ENCODE data around the gene KRTAP5-3. TPM values are rescaled to one million over a fixed set of nuclear protein-coding genes. Genes with fewer than 3 reads are reported as not detected.
A peak's percentile ranks its signal among the peaks of the same experiment; 100 is the strongest.
"Not testable (repeated sequence)": the region's sequence is repeated elsewhere in the genome, so short reads cannot be mapped to it uniquely, and the experiment has no call there.

KRTAP5-3 gene
- total RNA-seq, 2 experiments from 2014 or later = not detected

DNA sequence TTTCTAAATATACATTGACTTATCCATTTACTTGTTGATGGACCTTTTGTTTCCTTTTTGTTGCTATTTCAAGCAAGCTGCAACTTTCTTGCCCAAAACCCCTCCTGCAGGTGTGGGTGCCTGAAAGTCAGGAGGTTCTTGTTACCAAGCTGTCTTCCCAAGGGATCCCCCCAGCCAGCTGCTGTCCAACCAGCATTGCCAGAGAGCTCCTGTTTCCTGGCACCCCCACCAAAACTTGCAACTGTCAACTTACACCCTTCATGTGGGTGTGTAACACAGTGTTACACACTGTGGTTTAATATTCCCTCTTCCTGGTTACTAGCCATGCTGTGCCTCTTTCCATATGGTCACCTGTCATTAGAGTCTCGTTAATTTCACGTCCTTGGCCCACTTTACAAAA, 21.6 kb downstream of the KRTAP5-3 start:
- DNase-seq = no peak
- no peak overlapping the region for H3K4me3 Mint-ChIP-seq
- CTCF ChIA-PET = interaction anchor here (0.8 to 0.9 kb wide), 2 partner anchors 9 to 12 kb away, joined by 3 read pairs; no protein-coding TSS in a partner anchor
- H3K27me3 Mint-ChIP-seq (ENCODE audit: low read depth) = peaks cover 11% of the 10 kb centered on the region
- intact Hi-C loops (cut with micrococcal nuclease) = no loop called here
- H3K36me3 Mint-ChIP-seq (ENCODE audit: low read depth) = peaks cover 7% of the 10 kb centered on the region
- H3K4me1 Mint-ChIP-seq (ENCODE audit: low read depth) = peaks cover 19% of the 10 kb centered on the region
- H3K9me3 Mint-ChIP-seq = peaks cover 2% of the 10 kb centered on the region
- no peak overlapping the region for H3K27ac Mint-ChIP-seq

GRCh38 chr11:1584661-1585370, 23.4 kb downstream of the KRTAP5-3 start, which contains the start of gene KRTAP5-1:
Gene KRTAP5-1 (minus strand): TSS chr11:1585283. CDS start chr11:1585249, 34 bp downstream.
- intact Hi-C loops (cut with micrococcal nuclease); H3K9me3 Mint-ChIP-seq: not testable (repeated sequence)

DNA sequence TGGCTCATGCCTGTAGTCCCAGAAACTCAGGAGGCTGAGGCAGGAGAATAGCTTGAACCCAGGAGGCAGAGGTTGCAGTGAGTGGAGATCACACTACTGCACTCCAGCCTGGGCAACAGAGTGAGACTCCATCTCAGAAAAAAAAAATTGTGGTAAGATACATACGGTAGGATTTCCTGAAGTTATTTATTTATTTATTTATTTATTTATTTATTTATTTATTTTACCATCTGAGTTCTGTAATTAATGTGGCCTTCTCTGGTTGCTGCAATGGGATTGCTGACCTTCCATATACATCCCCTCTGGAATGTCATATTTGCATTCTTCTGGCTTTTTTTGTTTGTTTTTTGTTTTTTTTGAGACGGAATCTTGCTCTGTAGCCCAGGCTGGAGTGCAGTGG, 25.4 kb downstream of the KRTAP5-3 start:
- peaks cover 10% of the 10 kb centered on the region for H3K4me1 Mint-ChIP-seq (ENCODE audit: low read depth)
- H3K27me3 Mint-ChIP-seq (ENCODE audit: low read depth); H3K27ac Mint-ChIP-seq; H3K36me3 Mint-ChIP-seq (ENCODE audit: low read depth); intact Hi-C loops (cut with micrococcal nuclease); H3K4me3 Mint-ChIP-seq; H3K9me3 Mint-ChIP-seq; DNase-seq: not testable (repeated sequence)
- CTCF ChIA-PET = interaction anchor here (1.5 kb wide), 1 partner anchor 36 kb away, joined by 5 read pairs; no protein-coding TSS in a partner anchor

More at GRCh38 chr11:1584661-1585370, 23.4 kb downstream of the KRTAP5-3 start, which contains the start of gene KRTAP5-1:
- H3K4me3 Mint-ChIP-seq; CTCF ChIA-PET; H3K36me3 Mint-ChIP-seq (ENCODE audit: low read depth); DNase-seq; H3K27ac Mint-ChIP-seq; H3K27me3 Mint-ChIP-seq (ENCODE audit: low read depth): not testable (repeated sequence)
- H3K4me1 Mint-ChIP-seq (ENCODE audit: low read depth) = peaks cover 19% of the 10 kb centered on the region

GRCh38 chr11:1581976-1582375, 26.3 kb downstream of the KRTAP5-3 start:
- no peak for DNase-seq
- no peaks in the 10 kb centered on the region for H3K36me3 Mint-ChIP-seq (ENCODE audit: low read depth)
- peaks cover 7% of the 10 kb centered on the region for H3K27me3 Mint-ChIP-seq (ENCODE audit: low read depth)
- H3K27ac Mint-ChIP-seq = no peak overlapping the region
- intact Hi-C loops (cut with micrococcal nuclease) = no loop called here
- CTCF ChIA-PET = interaction anchor here (1.2 to 1.5 kb wide), 2 partner anchors 14 to 35 kb away, joined by 3 to 5 read pairs; no protein-coding TSS in a partner anchor
- H3K9me3 Mint-ChIP-seq = peaks cover 4% of the 10 kb centered on the region
- peaks cover 10% of the 10 kb centered on the region for H3K4me1 Mint-ChIP-seq (ENCODE audit: low read depth)
- H3K4me3 Mint-ChIP-seq = no peak overlapping the region

DNA sequence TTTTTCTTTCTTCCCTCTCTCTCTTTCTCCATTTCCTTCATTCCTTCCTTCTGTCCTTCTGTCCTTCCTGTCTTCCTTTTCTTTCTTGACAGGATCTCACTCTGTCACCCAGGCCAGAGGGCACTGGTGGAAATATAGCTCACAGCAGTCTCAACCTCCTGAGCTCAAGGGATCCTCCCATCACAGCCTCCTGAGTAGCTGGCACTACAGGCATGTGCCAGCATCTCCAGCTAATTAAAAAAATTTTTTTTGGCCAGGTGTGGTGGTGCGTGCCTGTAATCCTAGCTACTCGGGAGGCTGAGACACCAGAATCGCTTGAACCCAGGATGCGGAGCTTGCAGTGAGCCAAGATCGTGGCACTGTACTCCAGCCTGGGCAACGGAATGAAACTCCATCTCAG, 31.4 kb downstream of the KRTAP5-3 start:
- Mint-ChIP-seq H3K27ac (no peak overlapping the region), H3K36me3 (ENCODE audit: low read depth) (no peaks in the 10 kb centered on the region), H3K4me3 (no peak overlapping the region), H3K27me3 (ENCODE audit: low read depth) (peaks cover 15% of the 10 kb centered on the region), H3K4me1 (ENCODE audit: low read depth) (peaks cover 9% of the 10 kb centered on the region), H3K9me3 (peaks cover 4% of the 10 kb centered on the region)
- intact Hi-C loops (cut with micrococcal nuclease) = no loop called here
- DNase-seq = no peak
- CTCF ChIA-PET = interaction anchor here (0.6 to 2.5 kb wide), 5 partner anchors 11 to 659 kb away, joined by 3 to 12 read pairs (median 4); no protein-coding TSS in a partner anchor

- not testable (repeated sequence) for DNase-seq; H3K27ac Mint-ChIP-seq; H3K9me3 Mint-ChIP-seq; H3K36me3 Mint-ChIP-seq (ENCODE audit: low read depth); H3K4me3 Mint-ChIP-seq
- H3K27me3 Mint-ChIP-seq (ENCODE audit: low read depth) = peaks cover 15% of the 10 kb centered on the region
- CTCF ChIA-PET = interaction anchor here (1.0 to 2.5 kb wide), 12 partner anchors 11 to 462 kb away, joined by 3 to 12 read pairs (median 6); no protein-coding TSS in a partner anchor
- intact Hi-C loops (cut with micrococcal nuclease) = loop anchor here (2.0 kb wide), 1 partner anchor 313 kb away; no protein-coding TSS in a partner anchor
- peaks cover 10% of the 10 kb centered on the region for H3K4me1 Mint-ChIP-seq (ENCODE audit: low read depth)
These were observed 32.5 kb downstream of the KRTAP5-3 start for GRCh38 chr11:1575756-1576155.

- H3K27ac Mint-ChIP-seq = no peak overlapping the region
- CTCF ChIA-PET = interaction anchor here (0.6 to 3.4 kb wide), 31 partner anchors 10 to 461 kb away, joined by 3 to 56 read pairs (median 4); partner anchors contain the start of genes KRTAP5-2 and KRTAP5-5
- peaks cover 15% of the 10 kb centered on the region for H3K27me3 Mint-ChIP-seq (ENCODE audit: low read depth)
- no peak for DNase-seq
- H3K9me3 Mint-ChIP-seq = peaks cover 4% of the 10 kb centered on the region
- intact Hi-C loops (cut with micrococcal nuclease) = loop anchor here (1.0 to 5.0 kb wide), 6 partner anchors 29 to 567 kb away; no protein-coding TSS in a partner anchor
- no peak overlapping the region for H3K4me3 Mint-ChIP-seq
- H3K4me1 Mint-ChIP-seq (ENCODE audit: low read depth) = peaks cover 16% of the 10 kb centered on the region
- no peaks in the 10 kb centered on the region for H3K36me3 Mint-ChIP-seq (ENCODE audit: low read depth)
These were observed 33.4 kb downstream of the KRTAP5-3 start for GRCh38 chr11:1574933-1575242.

GRCh38 chr11:1574238-1574932, 33.9 kb downstream of the KRTAP5-3 start:
- peak overlapping the region; percentile 24 for H3K4me3 Mint-ChIP-seq
- H3K36me3 Mint-ChIP-seq (ENCODE audit: low read depth) = no peaks in the 10 kb centered on the region
- H3K27me3 Mint-ChIP-seq (ENCODE audit: low read depth) = peaks cover 15% of the 10 kb centered on the region
- no peak overlapping the region for H3K27ac Mint-ChIP-seq
- H3K9me3 Mint-ChIP-seq = peaks cover 4% of the 10 kb centered on the region
- CTCF ChIA-PET = interaction anchor here (0.6 to 3.4 kb wide), 33 partner anchors 9 to 369 kb away, joined by 3 to 56 read pairs (median 4); partner anchors contain the start of genes KRTAP5-2 and KRTAP5-5
- DNase-seq = peak; percentile 76
- H3K4me1 Mint-ChIP-seq (ENCODE audit: low read depth) = peaks cover 18% of the 10 kb centered on the region
- intact Hi-C loops (cut with micrococcal nuclease) = loop anchor here (1.0 to 5.0 kb wide), 6 partner anchors 28 to 568 kb away; no protein-coding TSS in a partner anchor

DNA sequence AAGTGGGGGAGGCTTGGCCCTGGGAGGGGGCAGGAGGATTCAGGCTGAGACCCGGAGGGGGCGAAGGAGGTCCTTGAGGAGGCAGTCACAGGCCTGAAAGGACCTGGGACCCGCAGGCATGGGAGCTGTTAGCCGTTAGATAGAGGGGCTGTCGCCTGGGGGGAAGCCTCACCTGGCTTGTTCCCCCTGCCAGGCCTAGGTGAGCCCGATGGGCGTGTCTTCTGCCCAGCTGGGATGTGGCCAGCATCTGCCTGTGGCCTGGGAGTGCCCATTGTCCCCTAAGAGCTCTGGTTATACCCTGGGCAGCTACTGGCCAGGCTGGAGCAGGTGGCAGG, 34.4 kb downstream of the KRTAP5-3 start:
- no peak for DNase-seq
- no peak overlapping the region for H3K27ac Mint-ChIP-seq
- CTCF ChIA-PET = interaction anchor here (0.8 to 3.4 kb wide), 11 partner anchors 15 to 369 kb away, joined by 3 to 56 read pairs (median 6); no protein-coding TSS in a partner anchor
- H3K36me3 Mint-ChIP-seq (ENCODE audit: low read depth) = no peaks in the 10 kb centered on the region
- H3K27me3 Mint-ChIP-seq (ENCODE audit: low read depth) = peaks cover 15% of the 10 kb centered on the region
- H3K4me1 Mint-ChIP-seq (ENCODE audit: low read depth) = peaks cover 19% of the 10 kb centered on the region
- peak overlapping the region; percentile 58 for H3K4me3 Mint-ChIP-seq
- intact Hi-C loops (cut with micrococcal nuclease) = loop anchor here (1.0 to 5.0 kb wide), 6 partner anchors 28 to 568 kb away; no protein-coding TSS in a partner anchor
- peaks cover 4% of the 10 kb centered on the region for H3K9me3 Mint-ChIP-seq

GRCh38 chr11:1573077-1573902, 35.0 kb downstream of the KRTAP5-3 start:
- CTCF ChIA-PET = interaction anchor here (0.8 to 3.4 kb wide), 8 partner anchors 14 to 65 kb away, joined by 3 to 56 read pairs (median 4); no protein-coding TSS in a partner anchor
- peaks cover 2% of the 10 kb centered on the region for H3K9me3 Mint-ChIP-seq
- H3K27me3 Mint-ChIP-seq (ENCODE audit: low read depth) = peaks cover 15% of the 10 kb centered on the region
- H3K4me1 Mint-ChIP-seq (ENCODE audit: low read depth) = peaks cover 19% of the 10 kb centered on the region
- peak; percentile 62 for DNase-seq
- intact Hi-C loops (cut with micrococcal nuclease) = loop anchor here (5.0 kb wide), 2 partner anchors 36 to 569 kb away; no protein-coding TSS in a partner anchor
- peak overlapping the region; percentile 58 for H3K4me3 Mint-ChIP-seq
- H3K27ac Mint-ChIP-seq = no peak overlapping the region
- H3K36me3 Mint-ChIP-seq (ENCODE audit: low read depth) = no peaks in the 10 kb centered on the region
